ENCODE results near the gene NPDC1.
A peak's percentile ranks its signal among the peaks of the same experiment; 100 is the strongest.
"Not testable (repeated sequence)": the region's sequence is repeated elsewhere in the genome, so short reads cannot be mapped to it uniquely, and the experiment has no call there.

NPDC1 gene

GRCh38 chr9:137038916-137039315 is 7.1 kb downstream of the NPDC1 start:
- DNase-seq: no peak

GRCh38 chr9:137037483-137037882 is 8.5 kb downstream of the NPDC1 start:
- no peak for DNase-seq

- no peak for DNase-seq
These were observed 8.9 kb downstream of the NPDC1 start for GRCh38 chr9:137037035-137037434.

GRCh38 chr9:137035937-137036336 is 10.0 kb downstream of the NPDC1 start:
- no peak for DNase-seq

GRCh38 chr9:137035507-137035834 is 10.5 kb downstream of the NPDC1 start:
- no peak for DNase-seq

- DNase-seq: peak; percentile 94
These were observed 11.1 kb downstream of the NPDC1 start for GRCh38 chr9:137034709-137035506.

GRCh38 chr9:137034039-137034708 is 11.8 kb downstream of the NPDC1 start:
- DNase-seq: no peak

- not testable (repeated sequence) for DNase-seq
These were observed 12.5 kb downstream of the NPDC1 start for GRCh38 chr9:137033481-137033880.

GRCh38 chr9:137032858-137033257 is 13.1 kb downstream of the NPDC1 start:
- no peak for DNase-seq

GRCh38 chr9:137031904-137032640 is 13.9 kb downstream of the NPDC1 start, which contains the start of gene FUT7:
TSS of gene FUT7 (minus strand) at chr9:137032088. CDS start at chr9:137031991, 97 bp downstream.
- peak; percentile 68 for DNase-seq

GRCh38 chr9:137030538-137031527 is 15.1 kb downstream of the NPDC1 start:
- peak; percentile 73 for DNase-seq

GRCh38 chr9:137030006-137030405 is 16.0 kb downstream of the NPDC1 start:
- DNase-seq: no peak

- peak; percentile 91 for DNase-seq
These were observed 16.7 kb downstream of the NPDC1 start for GRCh38 chr9:137029058-137029936.

- peak; percentile 79 for DNase-seq
These were observed 17.5 kb downstream of the NPDC1 start for GRCh38 chr9:137028263-137029057.

GRCh38 chr9:137027369-137028262 is 18.4 kb downstream of the NPDC1 start, which contains the start of gene ABCA2:
TSS of gene ABCA2 (minus strand) at chr9:137028237. CDS start at chr9:137028140, 97 bp downstream.
- DNase-seq: no peak

- DNase-seq: no peak
These were observed 19.1 kb downstream of the NPDC1 start for GRCh38 chr9:137026828-137027227.

GRCh38 chr9:137026384-137026783 is 19.6 kb downstream of the NPDC1 start:
- no peak for DNase-seq

- no peak for DNase-seq
These were observed 20.4 kb downstream of the NPDC1 start for GRCh38 chr9:137025517-137025966.

GRCh38 chr9:137023583-137023991 is 22.4 kb downstream of the NPDC1 start:
- no peak for DNase-seq
